Astrocyte (in vitro differentiated cells and primary cell): ENCODE data around the gene SPTBN1. TPM values are rescaled to one million over a fixed set of nuclear protein-coding genes. Genes with fewer than 3 reads are reported as not detected.

ENCODE experiments used
- DNase-seq: peaks from one replicate; pipeline ENCODE4 v3.0.0-alpha.2; 2010; ENCODE audit warnings: low read depth
- FAIRE-seq: peaks from 2 replicates; lab custom pipeline; 2011; peaks lifted over from hg19 to GRCh38; lab: Jason Lieb, UNC
- H2AFZ ChIP-seq: 2 replicates; pipeline ENCODE4 v1.6.0; 2012; ENCODE audit warnings: low read depth, low read length, inconsistent platforms
- H3K27ac ChIP-seq: 2 replicates; pipeline ENCODE4 v1.5.1; 2011; ENCODE audit warnings: low read depth, low read length, inconsistent platforms
- H3K27me3 ChIP-seq: 2 replicates; pipeline ENCODE4 v1.6.0; 2011; ENCODE audit warnings: low read length, inconsistent platforms; ENCODE audit not compliant: insufficient read depth
- H3K36me3 ChIP-seq: 2 replicates; pipeline ENCODE4 v1.5.1; 2011; ENCODE audit warnings: low read length, inconsistent platforms; ENCODE audit not compliant: insufficient read depth
- H3K4me1 ChIP-seq: 2 replicates; pipeline ENCODE4 v1.5.1; 2011; ENCODE audit warnings: low read length, inconsistent platforms; ENCODE audit not compliant: insufficient read depth
- H3K4me2 ChIP-seq: 2 replicates; pipeline ENCODE4 v1.6.0; 2012; ENCODE audit warnings: low read length, inconsistent platforms
- H3K4me3 ChIP-seq: 2 replicates; pipeline ENCODE4 v1.5.1; 2011; ENCODE audit warnings: low read depth, mild to moderate bottlenecking, low read length, inconsistent platforms; ENCODE audit not compliant: insufficient read depth
- H3K79me2 ChIP-seq: 2 replicates; pipeline ENCODE4 v1.6.0; 2012; ENCODE audit warnings: mild to moderate bottlenecking, low read length, inconsistent platforms; ENCODE audit not compliant: insufficient read depth
- H3K9ac ChIP-seq: 2 replicates; pipeline ENCODE4 v1.6.0; 2012; ENCODE audit warnings: mild to moderate bottlenecking, low read length, inconsistent platforms
- H3K9me3 ChIP-seq: 2 replicates; pipeline ENCODE4 v1.5.1; 2012; ENCODE audit warnings: low read depth, mild to moderate bottlenecking, low read length, inconsistent platforms; ENCODE audit not compliant: insufficient read depth
- H4K20me1 ChIP-seq: 2 replicates; pipeline ENCODE4 v1.6.0; 2012; ENCODE audit warnings: low read length, inconsistent platforms; ENCODE audit not compliant: insufficient read depth
- H3K27ac Mint-ChIP-seq: one replicate; pipeline ENCODE4 v1.8.0; 2021; ENCODE audit warnings: mild to moderate bottlenecking, mixed read lengths; ENCODE audit not compliant: unreplicated experiment
- H3K27me3 Mint-ChIP-seq: one replicate; pipeline ENCODE4 v1.8.0; 2021; ENCODE audit warnings: low read depth, mixed read lengths; ENCODE audit not compliant: unreplicated experiment
- H3K36me3 Mint-ChIP-seq: one replicate; pipeline ENCODE4 v1.8.0; 2021; ENCODE audit warnings: low read depth, mixed read lengths; ENCODE audit not compliant: unreplicated experiment
- H3K4me1 Mint-ChIP-seq: one replicate; pipeline ENCODE4 v1.8.0; 2021; ENCODE audit warnings: low read depth, mixed read lengths; ENCODE audit not compliant: unreplicated experiment
- H3K4me3 Mint-ChIP-seq: one replicate; pipeline ENCODE4 v1.8.0; 2021; ENCODE audit warnings: mild to moderate bottlenecking, moderate library complexity, mixed read lengths; ENCODE audit not compliant: unreplicated experiment
- H3K9me3 Mint-ChIP-seq: one replicate; pipeline ENCODE4 v1.8.0; 2021; ENCODE audit warnings: mild to moderate bottlenecking, mixed read lengths; ENCODE audit not compliant: unreplicated experiment
- EZH2 ChIP-seq: IDR thresholded peaks from 2 replicates; pipeline ENCODE4 v1.6.1; 2012; ENCODE audit warnings: mild to moderate bottlenecking, low read length, inconsistent platforms; ENCODE audit not compliant: insufficient read depth
- total RNA-seq: library from RNA; stranded (reverse); gene quantifications from 2 replicates; pipeline ENCODE4 v1.2.1, GENCODE V29; 2021
- TF ChIP-seq, protein P1 (sequence below): IDR thresholded peaks from 2 replicates; pipeline ENCODE4 v1.5.1; 2011; ENCODE audit warnings: low read depth, mild to moderate bottlenecking, inconsistent platforms, low read length, moderate library complexity; ENCODE audit not compliant: insufficient read depth

The SPTBN1 gene
- total RNA-seq, 1 donor from 2014 or later: 311 TPM

DNA sequence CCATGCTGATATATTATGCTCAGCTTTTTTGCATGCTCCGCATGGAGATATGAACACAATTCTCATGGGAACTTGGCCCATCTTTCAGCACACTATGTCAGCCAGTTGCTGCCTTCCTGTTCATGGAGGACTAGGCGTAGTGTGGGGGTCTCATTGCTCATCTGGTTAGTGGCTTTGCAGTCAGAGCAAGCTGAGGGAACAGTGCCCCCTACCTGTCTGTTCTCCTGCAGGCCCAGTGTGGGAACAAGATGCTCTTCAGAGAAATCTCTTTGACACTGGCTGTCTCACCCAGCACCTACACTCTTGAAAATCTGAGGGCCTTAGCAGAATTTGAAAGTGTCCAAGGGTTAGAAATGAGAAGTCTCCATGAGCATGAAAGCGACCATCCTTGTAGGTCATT lies 47.1 kb downstream of the SPTBN1 start:
- no peak overlapping the region for H3K4me3 Mint-ChIP-seq
- Histone ChIP-seq H3K79me2 (peaks cover 90% of the 10 kb centered on the region), H4K20me1 (peaks cover 69% of the 10 kb centered on the region), H3K4me3 (no peak overlapping the region), H3K9me3 (no peaks in the 10 kb centered on the region), H3K27ac (no peak overlapping the region), H2AFZ (no peak overlapping the region), H3K36me3 (no peaks in the 10 kb centered on the region), H3K4me2 (no peak overlapping the region), H3K27me3 (no peaks in the 10 kb centered on the region), H3K9ac (no peak overlapping the region), H3K4me1 (no peaks in the 10 kb centered on the region)
- H3K27me3 Mint-ChIP-seq: no peaks in the 10 kb centered on the region
- peaks cover 16% of the 10 kb centered on the region for H3K4me1 Mint-ChIP-seq
- peaks cover 2% of the 10 kb centered on the region for H3K9me3 Mint-ChIP-seq
- H3K27ac Mint-ChIP-seq: peak overlapping the region; percentile 34
- no peak for DNase-seq
- no peak for TF ChIP-seq EZH2
- TF ChIP-seq, protein P1, sequence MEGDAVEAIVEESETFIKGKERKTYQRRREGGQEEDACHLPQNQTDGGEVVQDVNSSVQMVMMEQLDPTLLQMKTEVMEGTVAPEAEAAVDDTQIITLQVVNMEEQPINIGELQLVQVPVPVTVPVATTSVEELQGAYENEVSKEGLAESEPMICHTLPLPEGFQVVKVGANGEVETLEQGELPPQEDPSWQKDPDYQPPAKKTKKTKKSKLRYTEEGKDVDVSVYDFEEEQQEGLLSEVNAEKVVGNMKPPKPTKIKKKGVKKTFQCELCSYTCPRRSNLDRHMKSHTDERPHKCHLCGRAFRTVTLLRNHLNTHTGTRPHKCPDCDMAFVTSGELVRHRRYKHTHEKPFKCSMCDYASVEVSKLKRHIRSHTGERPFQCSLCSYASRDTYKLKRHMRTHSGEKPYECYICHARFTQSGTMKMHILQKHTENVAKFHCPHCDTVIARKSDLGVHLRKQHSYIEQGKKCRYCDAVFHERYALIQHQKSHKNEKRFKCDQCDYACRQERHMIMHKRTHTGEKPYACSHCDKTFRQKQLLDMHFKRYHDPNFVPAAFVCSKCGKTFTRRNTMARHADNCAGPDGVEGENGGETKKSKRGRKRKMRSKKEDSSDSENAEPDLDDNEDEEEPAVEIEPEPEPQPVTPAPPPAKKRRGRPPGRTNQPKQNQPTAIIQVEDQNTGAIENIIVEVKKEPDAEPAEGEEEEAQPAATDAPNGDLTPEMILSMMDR: peak; percentile 48
- FAIRE-seq: no peak
- peaks cover 10% of the 10 kb centered on the region for H3K36me3 Mint-ChIP-seq

DNA sequence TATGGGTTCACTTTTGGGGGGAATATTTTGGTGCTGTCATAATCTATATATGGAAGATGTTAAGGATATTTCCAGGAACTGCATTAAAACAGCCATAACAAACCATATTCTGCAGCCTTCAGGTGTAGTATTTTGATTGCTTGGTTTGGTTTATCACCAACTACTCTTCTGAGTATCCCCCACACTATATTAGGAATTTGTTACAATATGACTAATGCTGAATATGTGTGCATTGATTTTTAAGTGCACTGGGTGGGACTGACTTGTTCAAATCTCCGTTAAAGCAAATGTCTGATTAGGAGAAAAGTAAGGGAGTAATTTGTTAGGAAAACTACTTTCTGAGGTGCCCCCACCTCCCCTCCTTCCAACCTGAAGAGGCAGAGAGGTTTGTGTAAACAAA lies 47.7 kb downstream of the SPTBN1 start:
- Histone ChIP-seq H3K36me3 (no peaks in the 10 kb centered on the region), H2AFZ (no peak overlapping the region), H4K20me1 (peaks cover 72% of the 10 kb centered on the region), H3K27ac (no peak overlapping the region), H3K4me1 (no peaks in the 10 kb centered on the region), H3K79me2 (peaks cover 90% of the 10 kb centered on the region), H3K4me3 (no peak overlapping the region), H3K9me3 (no peaks in the 10 kb centered on the region), H3K27me3 (no peaks in the 10 kb centered on the region), H3K4me2 (peak overlapping the region; percentile 12), H3K9ac (no peak overlapping the region)
- Mint-ChIP-seq H3K27ac (no peak overlapping the region), H3K27me3 (no peaks in the 10 kb centered on the region), H3K36me3 (peaks cover 10% of the 10 kb centered on the region), H3K4me3 (no peak overlapping the region), H3K9me3 (peaks cover 2% of the 10 kb centered on the region), H3K4me1 (peaks cover 16% of the 10 kb centered on the region)
- FAIRE-seq: no peak
- TF ChIP-seq, protein P1: no peak
- TF ChIP-seq EZH2: no peak
- no peak for DNase-seq

DNA sequence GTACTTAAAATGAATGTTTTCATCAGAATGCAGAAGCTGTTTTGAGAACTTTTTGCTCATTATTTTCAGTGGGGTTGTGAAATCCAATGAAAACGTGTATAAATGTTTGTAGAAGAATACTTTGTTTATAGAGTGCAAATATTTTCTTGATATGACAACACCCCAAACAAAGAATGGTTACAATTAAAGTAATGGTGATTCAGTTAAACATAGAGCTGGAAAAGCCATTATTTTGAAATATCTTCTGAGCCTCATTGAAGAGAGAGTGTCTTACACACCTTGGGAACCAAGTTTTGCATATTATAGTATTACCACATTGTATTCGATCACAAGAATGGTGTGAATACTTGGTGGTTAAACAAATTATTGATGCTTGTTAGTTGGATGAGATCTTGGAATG lies 48.7 kb downstream of the SPTBN1 start:
- no peak overlapping the region for H2AFZ ChIP-seq
- H3K9me3 Mint-ChIP-seq: peaks cover 2% of the 10 kb centered on the region
- no peaks in the 10 kb centered on the region for H3K27me3 ChIP-seq
- H3K4me2 ChIP-seq: no peak overlapping the region
- H3K27ac Mint-ChIP-seq: no peak overlapping the region
- no peak for TF ChIP-seq EZH2
- TF ChIP-seq, protein P1: no peak
- FAIRE-seq: no peak
- no peak overlapping the region for H3K4me3 ChIP-seq
- H3K27ac ChIP-seq: no peak overlapping the region
- peaks cover 71% of the 10 kb centered on the region for H4K20me1 ChIP-seq
- H3K4me1 Mint-ChIP-seq: peaks cover 16% of the 10 kb centered on the region
- no peak overlapping the region for H3K9ac ChIP-seq
- no peaks in the 10 kb centered on the region for H3K9me3 ChIP-seq
- H3K79me2 ChIP-seq: peaks cover 93% of the 10 kb centered on the region
- no peaks in the 10 kb centered on the region for H3K36me3 ChIP-seq
- no peaks in the 10 kb centered on the region for H3K4me1 ChIP-seq
- no peak for DNase-seq
- H3K27me3 Mint-ChIP-seq: no peaks in the 10 kb centered on the region
- peaks cover 10% of the 10 kb centered on the region for H3K36me3 Mint-ChIP-seq
- no peak overlapping the region for H3K4me3 Mint-ChIP-seq
